ENCODE measurements around the gene ARHGEF2. TPM values are rescaled to one million over a fixed set of nuclear protein-coding genes. Genes with fewer than 3 reads are reported as not detected.
A peak's percentile ranks its signal among the peaks of the same experiment; 100 is the strongest.

ARHGEF2 gene
- total RNA-seq, 1 experiment from 2014 or later: 90.1 TPM

- no peak for ATAC-seq
- Histone ChIP-seq H3K9ac (ENCODE audit: low read length) (no peak overlapping the region), H2AFZ (ENCODE audit: low read depth, low read length, poor library complexity, severe bottlenecking) (no peak overlapping the region), H3K4me3 (replicated peaks in 1 of 2; ENCODE audit: low read depth in 1 of 2, low read length in 2 of 2) (no peak overlapping the region), H3K9me2 (ENCODE audit: insufficient read depth) (no peaks in the 10 kb centered on the region), H3K27me3 (ENCODE audit: insufficient read depth, low read length) (no peaks in the 10 kb centered on the region), H3K4me2 (ENCODE audit: low read length) (no peak overlapping the region), H3K9me3 (ENCODE audit: control insufficient read depth in 1 of 2, insufficient read depth in 1 of 2, low read depth in 1 of 2, low read length in 2 of 2) (no peaks in the 10 kb centered on the region), H3K4me1 (ENCODE audit: control insufficient read depth in 1 of 2, insufficient read depth in 2 of 2, low read length in 2 of 2) (peaks cover 0 to 7% of the 10 kb centered on the region in 2 experiments; a peak in 1 of 4 replicates), H3K27ac (ENCODE audit: low read depth, low read length) (no peak overlapping the region), H3K36me3 (ENCODE audit: control insufficient read depth in 1 of 2, insufficient read depth in 2 of 2, low read length in 2 of 2) (peaks cover 46 to 47% of the 10 kb centered on the region in 2 experiments; a peak in 3 of 4 replicates), H3K79me2 (ENCODE audit: insufficient read depth, low read length) (peaks cover 18% of the 10 kb centered on the region; the same call in 1 of the 2 replicates), H4K20me1 (ENCODE audit: insufficient read depth) (peaks cover 5% of the 10 kb centered on the region; the same call in 1 of the 2 replicates)
- TSS peak; percentile 37 for BruUV-seq (replicated peaks)
- CTCF ChIA-PET: no interaction called here
- RAD21 ChIA-PET (ENCODE audit: low non-redundant PET in 1 of 2, low total read pairs in 2 of 2, uncharacterized antibody in 2 of 2, unreplicated experiment in 2 of 2): no interaction called here
- no peak for DNase-seq (ENCODE audit: low read depth, low spot score)
- intact Hi-C loops (cut with micrococcal nuclease): no loop called here
- TF ChIP-seq, protein P1, sequence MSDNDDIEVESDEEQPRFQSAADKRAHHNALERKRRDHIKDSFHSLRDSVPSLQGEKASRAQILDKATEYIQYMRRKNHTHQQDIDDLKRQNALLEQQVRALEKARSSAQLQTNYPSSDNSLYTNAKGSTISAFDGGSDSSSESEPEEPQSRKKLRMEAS (IDR thresholded peaks at IDR 0.05): no peak
- no peak for TF ChIP-seq CBX3 (IDR thresholded peaks at IDR 0.05; ENCODE audit: low read depth)
- TF ChIP-seq EZH2phosphoT487 (IDR thresholded peaks at IDR 0.05; ENCODE audit: borderline replicate concordance): no peak
- no peak for TF ChIP-seq SIN3A (IDR thresholded peaks at IDR 0.05; ENCODE audit: low read depth)
- no peak for TF ChIP-seq CEBPB (IDR thresholded peaks at IDR 0.05; ENCODE audit: low read depth)
- TF ChIP-seq RAD21 (IDR thresholded peaks at IDR 0.05; ENCODE audit: low read depth): no peak
- no peak for TF ChIP-seq ATF3 (IDR thresholded peaks at IDR 0.05)
- TF ChIP-seq SRF (IDR thresholded peaks at IDR 0.05; ENCODE audit: low read depth): no peak
- TF ChIP-seq EGR1 (IDR thresholded peaks at IDR 0.05; ENCODE audit: low read depth): no peak
- no peak for TF ChIP-seq POLR2AphosphoS5 (IDR thresholded peaks at IDR 0.05; ENCODE audit: low read depth, low read length)
- TF ChIP-seq TCF7L2 (IDR thresholded peaks at IDR 0.05; ENCODE audit: borderline replicate concordance, extremely low read depth, insufficient read depth, insufficient read length): no peak
- TF ChIP-seq SP1 (IDR thresholded peaks at IDR 0.05; ENCODE audit: low read depth): no peak
- TF ChIP-seq JUND (IDR thresholded peaks at IDR 0.05): no peak
- TF ChIP-seq EZH2 (IDR thresholded peaks at IDR 0.05): no peak
- TF ChIP-seq REST (IDR thresholded peaks at IDR 0.05; ENCODE audit: low read depth): no peak
- no peak for TF ChIP-seq ZBTB33 (IDR thresholded peaks at IDR 0.05; ENCODE audit: extremely low read depth, insufficient replicate concordance, low read length)
- POLR2A ChIA-PET: no interaction called here
Observed at GRCh38 chr1:155899683-155900082, 78.7 kb downstream of the ARHGEF2 start.
